Measurements from ENCODE around the gene ESM1.

The ESM1 gene

GRCh38 chr5:54944364-54944763, 41.0 kb downstream of the ESM1 start:
- no peaks in the 10 kb centered on the region for H3K27me3 ChIP-seq
- intact Hi-C loops (cut with DNase I; ENCODE audit: low total_unique reads): no loop called here
- no peak overlapping the region for H3K4me3 ChIP-seq
- H3K27ac ChIP-seq: no peak overlapping the region
- no peaks in the 10 kb centered on the region for H3K4me1 ChIP-seq
- DNase-seq: peak in 1 of 2 donors; percentile 22
- H3K9me3 ChIP-seq: no peaks in the 10 kb centered on the region
- no peaks in the 10 kb centered on the region for H3K36me3 ChIP-seq
- TF ChIP-seq CTCF (IDR thresholded peaks at IDR 0.05): peak; percentile 57 to 59

- TF ChIP-seq CTCF (IDR thresholded peaks at IDR 0.05): no peak
- H3K4me1 ChIP-seq: no peaks in the 10 kb centered on the region
- no peaks in the 10 kb centered on the region for H3K27me3 ChIP-seq
- no peaks in the 10 kb centered on the region for H3K36me3 ChIP-seq
- no peak overlapping the region for H3K27ac ChIP-seq
- no peak for DNase-seq
- intact Hi-C loops (cut with DNase I; ENCODE audit: low total_unique reads): no loop called here
- no peaks in the 10 kb centered on the region for H3K9me3 ChIP-seq
- no peak overlapping the region for H3K4me3 ChIP-seq
Observed at GRCh38 chr5:54942064-54942778, 43.2 kb downstream of the ESM1 start.

- Histone ChIP-seq H3K4me1 (no peaks in the 10 kb centered on the region), H3K27me3 (peaks cover 0 to 13% of the 10 kb centered on the region in 2 donors), H3K36me3 (no peaks in the 10 kb centered on the region), H3K4me3 (no peak overlapping the region), H3K9me3 (no peaks in the 10 kb centered on the region), H3K27ac (no peak overlapping the region)
- intact Hi-C loops (cut with DNase I; ENCODE audit: low total_unique reads): no loop called here
- no peak for TF ChIP-seq CTCF (IDR thresholded peaks at IDR 0.05)
- no peak for DNase-seq
Observed at GRCh38 chr5:54936201-54936600, 49.2 kb downstream of the ESM1 start.

- Histone ChIP-seq H3K4me3 (no peak overlapping the region), H3K36me3 (no peaks in the 10 kb centered on the region), H3K4me1 (no peaks in the 10 kb centered on the region), H3K27ac (no peak overlapping the region), H3K9me3 (no peaks in the 10 kb centered on the region), H3K27me3 (peaks cover 0 to 15% of the 10 kb centered on the region in 2 donors)
- TF ChIP-seq CTCF (IDR thresholded peaks at IDR 0.05): no peak
- intact Hi-C loops (cut with DNase I; ENCODE audit: low total_unique reads): no loop called here
- DNase-seq: no peak
Observed at GRCh38 chr5:54932789-54933188, 52.6 kb downstream of the ESM1 start.

GRCh38 chr5:54930736-54931135, 54.7 kb downstream of the ESM1 start:
- H3K27me3 ChIP-seq: peaks cover 0 to 15% of the 10 kb centered on the region in 2 donors
- intact Hi-C loops (cut with DNase I; ENCODE audit: low total_unique reads): no loop called here
- H3K27ac ChIP-seq: no peak overlapping the region
- H3K4me1 ChIP-seq: no peaks in the 10 kb centered on the region
- no peak for TF ChIP-seq CTCF (IDR thresholded peaks at IDR 0.05)
- H3K36me3 ChIP-seq: no peaks in the 10 kb centered on the region
- H3K4me3 ChIP-seq: no peak overlapping the region
- H3K9me3 ChIP-seq: peaks cover 0 to 2% (median 0%) of the 10 kb centered on the region in 3 donors
- DNase-seq: no peak
